Upper lobe of left lung (tissue), 4 donors: ENCODE measurements around the gene PARD6A.

Experiments
- CTCF ChIP-seq, 6 experiments: fragments of 450-650 bp in 4 of 6; fragments of 200-600 bp in 2 of 6; sonication (generic) in 2 of 6; IDR thresholded peaks; one replicate each; pipeline ENCODE4 v1.5.1; 2016 to 2019; ENCODE audit warnings: antibody characterized with exemption in 6 of 6
- POLR2A ChIP-seq, 4 donors: fragments of 450-650 bp; IDR thresholded peaks; one replicate each; pipeline ENCODE4 v1.5.1; 2016 to 2017; ENCODE audit warnings: antibody characterized with exemption in 4 of 4, mild to moderate bottlenecking in 2 of 4

- TF ChIP-seq CTCF (IDR thresholded peaks at IDR 0.05) = no peak
- TF ChIP-seq POLR2A (IDR thresholded peaks at IDR 0.05) = no peak
Measured at GRCh38 chr16:67613808-67614207, 47.0 kb upstream of the PARD6A start.
